NCI-H1436 treated with DMSO at 0.1 percent for 48 hours (cell line): ENCODE measurements around the gene SDR9C7.

ENCODE experiments used
- DNase-seq: peaks from one replicate; lab custom pipeline; 2025; lab: John Stamatoyannopoulos, UW

SDR9C7 gene

GRCh38 chr12:56877195-56878009 is 56.8 kb downstream of the SDR9C7 start:
- no peak for DNase-seq

GRCh38 chr12:56874821-56875220 is 59.4 kb downstream of the SDR9C7 start:
- no peak for DNase-seq

GRCh38 chr12:56873382-56873781 is 60.8 kb downstream of the SDR9C7 start:
- no peak for DNase-seq
